BE2C (cell line): ENCODE data around the gene INTS11.

Source experiments
- DNase-seq: peaks from one replicate; pipeline ENCODE4 v3.0.0-alpha.2; 2020
- H3K27me3 ChIP-seq: fragments of 250-450 bp; sonication (Bioruptor Pico); 2 replicates; pipeline ENCODE4 v1.5.1; 2020; ENCODE audit warnings: mild to moderate bottlenecking
- H3K36me3 ChIP-seq: fragments of 250-450 bp; sonication (Bioruptor Pico); 2 replicates; pipeline ENCODE4 v1.5.1; 2020; ENCODE audit warnings: mild to moderate bottlenecking
- H3K4me1 ChIP-seq: fragments of 250-450 bp; sonication (Bioruptor Pico); 2 replicates; pipeline ENCODE4 v1.5.1; 2020
- H3K4me3 ChIP-seq: 2 replicates; pipeline ENCODE4 v1.5.1; 2011; ENCODE audit warnings: low read depth, low read length
- H3K9me3 ChIP-seq: fragments of 250-450 bp; sonication (Bioruptor Pico); 2 replicates; pipeline ENCODE4 v1.5.1; 2020
- CTCF ChIP-seq: IDR thresholded peaks from 2 replicates; pipeline ENCODE4 v1.5.1; 2012; ENCODE audit warnings: mild to moderate bottlenecking, low read depth, low read length

The INTS11 gene

GRCh38 chr1:1332031-1332755 lies 7.7 kb upstream of the INTS11 start:
- Histone ChIP-seq H3K9me3 (no peaks in the 10 kb centered on the region), H3K4me3 (no peak overlapping the region), H3K4me1 (no peaks in the 10 kb centered on the region), H3K36me3 (peaks cover 12% of the 10 kb centered on the region), H3K27me3 (peaks cover 19% of the 10 kb centered on the region)
- DNase-seq = no peak
- no peak for TF ChIP-seq CTCF

GRCh38 chr1:1331068-1331965 lies 6.9 kb upstream of the INTS11 start, which contains the start of gene TAS1R3:
Gene TAS1R3, plus strand, starts transcription at chr1:1331280. Its CDS starts 66 bp downstream, at chr1:1331346.
- no peak for DNase-seq

GRCh38 chr1:1330366-1331067 lies 6.1 kb upstream of the INTS11 start:
- Histone ChIP-seq H3K27me3 (peaks cover 19% of the 10 kb centered on the region), H3K36me3 (peaks cover 6% of the 10 kb centered on the region; the same call in 1 of the 2 replicates), H3K9me3 (no peaks in the 10 kb centered on the region), H3K4me1 (no peaks in the 10 kb centered on the region), H3K4me3 (no peak overlapping the region)
- TF ChIP-seq CTCF = no peak
- no peak for DNase-seq

More at GRCh38 chr1:1331068-1331965, 6.9 kb upstream of the INTS11 start, which contains the start of gene TAS1R3:
- no peaks in the 10 kb centered on the region for H3K9me3 ChIP-seq
- peaks cover 8% of the 10 kb centered on the region for H3K36me3 ChIP-seq
- no peak for TF ChIP-seq CTCF
- H3K27me3 ChIP-seq = peaks cover 19% of the 10 kb centered on the region
- H3K4me3 ChIP-seq = no peak within 1 kb of the TSS
- H3K4me1 ChIP-seq = no peaks in the 10 kb centered on the region

- no peak for TF ChIP-seq CTCF
- DNase-seq = no peak
- H3K27me3 ChIP-seq = peaks cover 19% of the 10 kb centered on the region
- H3K4me3 ChIP-seq = no peak overlapping the region
- H3K36me3 ChIP-seq = no peaks in the 10 kb centered on the region; the same call in 1 of the 2 replicates
- H3K4me1 ChIP-seq = no peaks in the 10 kb centered on the region
- H3K9me3 ChIP-seq = no peaks in the 10 kb centered on the region
These were observed 5.1 kb upstream of the INTS11 start for GRCh38 chr1:1329304-1330210.

GRCh38 chr1:1328254-1328653 lies 3.8 kb upstream of the INTS11 start:
- Histone ChIP-seq H3K9me3 (no peaks in the 10 kb centered on the region), H3K4me1 (no peaks in the 10 kb centered on the region; the same call in 1 of the 2 replicates), H3K4me3 (no peak overlapping the region), H3K36me3 (peaks cover 4% of the 10 kb centered on the region), H3K27me3 (peaks cover 19% of the 10 kb centered on the region)
- no peak for TF ChIP-seq CTCF
- no peak for DNase-seq
